H54 (cell line): ENCODE data around the gene UBA3.

ENCODE experiments used
- DNase-seq: peaks from one replicate; pipeline ENCODE4 v3.0.0; 2011; ENCODE audit warnings: low spot score, mixed read lengths; ENCODE audit not compliant: insufficient read length
- FAIRE-seq: peaks from 3 replicates; lab custom pipeline; 2011; peaks lifted over from hg19 to GRCh38; lab: Jason Lieb, UNC
- POLR2A ChIP-seq: IDR thresholded peaks from 2 replicates; pipeline ENCODE4 v1.6.1; 2011; ENCODE audit warnings: low read depth, mild to moderate bottlenecking, low read length

UBA3 gene

GRCh38 chr3:69113536-69113935 is 33.4 kb upstream of the UBA3 start:
- FAIRE-seq (no peak), DNase-seq (no peak)

DNA sequence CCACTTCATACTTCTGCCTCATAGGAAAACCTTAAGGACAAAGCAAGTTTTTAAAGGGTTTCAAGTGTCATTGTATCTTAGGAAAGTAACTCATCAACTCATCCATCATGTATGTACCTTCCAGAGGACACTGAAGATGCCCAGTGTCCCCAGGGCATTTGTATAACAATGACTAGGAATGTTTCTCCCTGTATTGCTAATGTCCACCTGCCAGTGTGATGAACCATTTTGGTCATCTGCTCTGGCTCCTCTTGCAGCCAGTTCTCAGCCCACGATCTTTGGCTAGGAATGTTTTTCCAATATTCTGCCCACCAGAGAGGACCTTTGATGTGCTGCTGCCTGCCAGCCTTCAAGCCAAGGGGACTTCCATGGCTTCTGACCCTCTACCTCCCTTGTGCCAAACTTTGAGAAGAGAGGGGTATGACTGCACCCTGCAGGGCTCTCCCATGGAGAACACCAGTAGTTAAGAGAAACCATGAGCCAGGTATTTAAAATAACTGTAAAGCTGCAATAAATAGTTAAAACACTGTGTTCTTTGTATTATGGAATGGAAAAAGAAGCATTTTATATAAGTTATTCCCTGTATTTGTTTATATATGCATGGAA is 30.9 kb upstream of the UBA3 start:
- DNase-seq (no peak), FAIRE-seq (no peak)
- no peak for TF ChIP-seq POLR2A

More at GRCh38 chr3:69113536-69113935, 33.4 kb upstream of the UBA3 start:
- no peak for TF ChIP-seq POLR2A

GRCh38 chr3:69108811-69109210 is 28.6 kb upstream of the UBA3 start:
- DNase-seq, result no peak
- no peak for FAIRE-seq
- no peak for TF ChIP-seq POLR2A

GRCh38 chr3:69107841-69108240 is 27.7 kb upstream of the UBA3 start:
- TF ChIP-seq POLR2A, result no peak
- DNase-seq, result no peak
- no peak for FAIRE-seq

- FAIRE-seq (peak; percentile 76), DNase-seq (no peak)
- no peak for TF ChIP-seq POLR2A
Measured at GRCh38 chr3:69105320-69105719, 25.2 kb upstream of the UBA3 start.

GRCh38 chr3:69104586-69104985 is 24.4 kb upstream of the UBA3 start:
- no peak for TF ChIP-seq POLR2A
- FAIRE-seq (no peak), DNase-seq (no peak)

DNA sequence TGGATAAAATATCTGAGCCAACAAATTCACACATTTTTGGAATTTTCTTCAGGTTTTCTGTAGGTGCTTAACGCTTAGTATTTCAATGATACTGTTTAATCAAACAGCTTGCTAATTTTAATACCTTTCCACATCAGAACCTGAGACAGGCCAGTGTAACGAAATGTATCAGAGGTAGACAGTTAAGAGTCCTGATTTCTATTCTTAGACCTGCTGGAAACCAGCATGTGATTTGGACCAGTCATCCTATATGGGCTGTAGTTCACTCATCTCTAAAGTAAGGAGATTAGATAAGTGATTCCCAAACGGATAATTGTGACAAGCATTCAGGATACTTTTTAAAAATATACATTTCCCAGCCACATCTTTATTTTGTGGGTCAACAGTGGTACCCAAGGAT is 23.0 kb upstream of the UBA3 start:
- TF ChIP-seq POLR2A, result no peak
- DNase-seq, result no peak
- no peak for FAIRE-seq

DNA sequence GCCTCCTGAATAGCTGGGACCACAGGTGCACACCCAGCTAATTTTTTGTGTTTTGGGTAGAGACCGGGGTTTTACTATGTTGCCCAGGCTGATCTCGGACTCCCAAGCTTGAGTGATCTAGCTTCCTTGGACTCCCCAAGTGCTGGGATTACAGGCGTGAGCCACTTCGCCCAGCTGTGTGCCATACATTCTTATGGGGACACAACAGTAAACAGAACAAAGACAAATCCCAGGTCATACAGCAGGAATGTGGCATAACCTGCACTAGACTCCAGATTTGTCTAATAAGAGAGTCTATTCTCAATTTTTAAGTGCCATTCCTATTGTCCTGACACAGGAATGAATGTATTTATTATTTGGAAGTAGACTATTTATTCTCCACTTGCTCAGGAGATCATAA is 22.2 kb upstream of the UBA3 start:
- TF ChIP-seq POLR2A, result no peak
- no peak for FAIRE-seq
- no peak for DNase-seq

DNA sequence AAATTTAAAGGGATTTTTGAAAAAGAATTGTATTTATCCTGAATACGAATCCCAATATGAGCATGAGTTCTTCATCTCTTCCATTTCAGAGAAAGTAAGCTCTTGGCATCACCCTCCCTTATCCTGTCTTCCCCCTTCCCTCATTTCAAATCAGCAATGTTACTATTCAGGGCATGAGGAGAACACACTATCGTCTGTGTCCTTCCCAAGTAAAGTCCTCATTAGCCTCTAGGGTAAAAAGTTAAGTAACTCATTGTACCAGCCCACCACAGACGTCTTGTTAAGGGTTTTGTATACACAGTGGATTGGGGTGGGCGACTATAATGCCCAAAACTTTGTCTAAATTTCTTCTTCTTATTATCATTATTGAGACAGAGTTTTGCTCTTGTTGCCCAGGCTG is 19.4 kb upstream of the UBA3 start:
- FAIRE-seq (no peak), DNase-seq (no peak)

DNA sequence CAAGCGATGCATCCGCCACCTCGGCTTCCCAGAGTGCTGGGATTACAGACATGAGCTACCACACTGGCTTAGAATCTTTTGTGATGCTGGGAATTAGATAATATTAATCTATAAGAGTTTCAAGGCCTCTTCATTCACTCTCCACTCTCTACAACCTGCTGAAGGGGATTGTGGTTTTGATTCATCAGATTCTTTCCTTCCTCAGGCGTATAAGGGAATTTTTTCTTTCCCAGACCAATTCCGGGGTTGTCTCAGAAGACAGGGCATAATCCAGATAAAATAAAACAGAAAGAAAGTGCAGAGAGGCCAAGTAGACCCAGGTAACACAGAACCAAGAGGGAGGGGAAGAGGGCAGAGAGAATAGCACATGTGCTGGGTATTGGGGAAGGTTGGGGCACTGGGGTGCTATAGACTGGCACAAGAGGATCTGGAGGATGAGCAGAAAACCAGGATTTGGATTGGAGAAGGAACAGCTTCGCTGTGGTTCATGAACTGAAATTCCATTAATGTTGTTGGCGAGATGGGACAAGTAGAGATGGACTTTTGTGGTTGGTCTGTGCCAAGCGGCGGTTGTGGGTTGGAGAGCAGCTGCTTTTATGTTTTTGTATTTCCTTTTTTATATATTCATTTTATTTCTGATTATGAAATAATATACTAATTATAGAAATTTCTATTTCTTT is 17.4 kb upstream of the UBA3 start:
- no peak for FAIRE-seq
- no peak for DNase-seq
- no peak for TF ChIP-seq POLR2A

More for the DNA sequence above, 19.4 kb upstream of the UBA3 start:
- no peak for TF ChIP-seq POLR2A

DNA sequence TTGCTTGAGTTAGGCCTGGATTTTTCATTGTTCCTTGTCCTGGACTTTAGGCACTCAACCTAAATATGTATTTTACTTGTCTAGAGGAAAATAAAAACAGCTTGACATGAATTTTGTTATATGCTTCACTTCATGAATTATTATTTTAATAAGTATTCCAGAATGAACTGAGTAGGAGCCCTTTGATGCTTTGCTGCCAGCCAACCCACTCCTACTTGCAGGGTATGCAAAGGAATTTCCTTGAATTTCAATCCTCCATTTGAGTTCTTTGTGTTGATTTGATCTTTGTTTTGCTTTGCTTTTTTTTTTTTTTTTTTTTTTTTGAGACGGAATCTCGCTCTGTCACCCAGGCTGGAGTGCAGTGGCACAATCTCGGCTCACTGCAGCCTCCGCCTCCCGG is 16.1 kb upstream of the UBA3 start:
- TF ChIP-seq POLR2A, result no peak
- DNase-seq, result no peak
- no peak for FAIRE-seq

DNA sequence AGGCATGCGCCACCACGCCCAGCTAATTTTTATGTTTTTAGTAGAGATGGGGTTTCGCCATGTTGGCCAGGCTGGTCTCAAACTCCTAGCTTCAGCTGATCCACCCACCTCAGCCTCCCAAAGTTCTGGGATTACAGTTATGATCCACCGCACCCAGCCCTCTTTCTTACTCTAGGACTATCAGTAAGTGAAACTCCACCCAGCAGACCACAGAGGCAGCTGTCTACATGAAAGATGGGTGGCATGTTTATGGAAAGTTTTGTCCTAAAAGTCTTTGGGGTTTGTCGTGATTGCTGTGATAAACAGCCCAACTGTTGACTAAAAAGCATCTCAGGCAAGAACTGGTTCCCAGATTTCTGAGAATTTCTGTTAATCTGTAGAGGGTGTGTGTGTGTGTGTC is 15.5 kb upstream of the UBA3 start:
- FAIRE-seq (no peak), DNase-seq (no peak)
- no peak for TF ChIP-seq POLR2A

DNA sequence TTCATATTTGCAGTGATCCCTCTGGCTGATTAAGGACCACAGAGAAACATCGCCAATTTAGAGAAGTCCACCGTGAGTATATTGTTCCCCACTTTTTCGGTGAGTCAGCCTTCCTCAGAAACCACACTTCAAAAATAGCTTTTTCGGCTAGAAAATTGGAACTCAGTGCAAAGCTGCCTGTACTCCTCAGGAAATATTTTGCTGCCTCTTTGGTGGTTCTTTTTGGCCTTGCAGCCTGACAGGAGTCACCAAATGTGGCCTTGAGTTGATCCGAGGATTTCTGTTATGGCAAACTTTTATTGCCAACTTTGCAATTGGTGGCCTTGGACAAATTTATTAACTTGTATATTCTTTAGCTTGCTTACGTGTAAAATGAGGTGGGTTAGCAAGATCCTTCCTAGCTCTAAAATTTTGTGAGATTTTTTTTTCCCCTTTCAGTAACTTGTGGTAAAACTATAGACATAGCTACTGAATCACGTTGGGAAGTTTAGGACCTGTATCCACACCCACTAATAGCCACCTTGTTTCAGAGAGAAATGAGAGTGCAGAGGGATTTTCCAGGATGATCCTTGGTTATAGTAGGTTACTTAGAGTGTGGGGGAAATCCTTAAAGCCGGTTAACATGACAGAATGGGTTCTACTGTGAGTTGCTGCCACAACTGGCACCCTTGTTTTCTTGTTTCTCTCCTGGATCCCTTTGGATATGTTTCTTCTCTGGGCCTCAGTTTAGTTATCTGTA is 14.5 kb upstream of the UBA3 start:
- FAIRE-seq (peak; percentile 65), DNase-seq (no peak)
- no peak for TF ChIP-seq POLR2A

GRCh38 chr3:69092030-69092516 is 11.9 kb upstream of the UBA3 start:
- FAIRE-seq (no peak), DNase-seq (no peak)
- TF ChIP-seq POLR2A, result no peak

GRCh38 chr3:69091389-69092029 is 11.3 kb upstream of the UBA3 start:
- no peak for TF ChIP-seq POLR2A
- FAIRE-seq, result no peak
- no peak for DNase-seq
